ENCODE results near the gene ACSS1. TPM values are rescaled to one million over a fixed set of nuclear protein-coding genes. Genes with fewer than 3 reads are reported as not detected.

ACSS1 gene
- total RNA-seq, 1 donor from 2014 or later, result 13.9 TPM

GRCh38 chr20:24960302-24960801 is 97.6 kb downstream of the ACSS1 start:
- DNase-seq (ENCODE audit: low read depth in 2 of 2), result no peak

DNA sequence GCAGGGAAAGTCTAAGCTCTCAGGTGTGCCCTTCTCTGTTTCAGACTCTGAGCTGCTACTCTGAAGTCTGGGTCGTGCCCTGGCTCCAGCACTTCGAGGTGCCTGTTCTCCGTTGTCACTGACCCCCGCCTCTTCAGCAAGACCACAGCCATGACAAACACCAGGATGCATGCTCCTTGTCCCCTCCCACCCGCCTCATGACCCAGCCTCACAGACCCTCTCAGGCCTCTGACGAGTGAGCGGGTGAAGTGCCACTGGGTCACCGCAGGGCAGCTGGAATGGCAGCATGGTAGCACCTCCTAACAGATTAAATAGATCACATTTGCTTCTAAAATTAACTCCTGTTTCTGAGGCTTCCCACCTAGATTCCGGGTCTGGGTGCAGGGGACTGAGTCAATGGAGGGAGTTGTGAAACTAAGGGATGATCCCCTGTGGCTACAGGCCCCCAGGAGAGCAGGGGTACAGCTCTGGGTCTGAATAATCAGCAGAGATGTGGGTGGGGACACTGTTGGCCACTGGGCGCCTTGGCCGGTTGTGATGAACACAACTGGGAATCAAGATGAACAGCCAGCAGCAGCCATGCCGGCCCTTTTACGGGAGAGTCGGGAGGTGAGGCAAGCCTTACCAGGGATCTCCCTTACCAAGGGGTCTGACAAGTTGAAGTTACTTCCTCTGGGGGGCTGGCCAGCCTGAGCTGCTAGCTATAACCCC is 98.2 kb downstream of the ACSS1 start:
- no peak for DNase-seq (ENCODE audit: low read depth in 2 of 2)

- no peak for DNase-seq (ENCODE audit: low read depth in 2 of 2)
Observed at GRCh38 chr20:24958506-24959385, 99.2 kb downstream of the ACSS1 start.

DNA sequence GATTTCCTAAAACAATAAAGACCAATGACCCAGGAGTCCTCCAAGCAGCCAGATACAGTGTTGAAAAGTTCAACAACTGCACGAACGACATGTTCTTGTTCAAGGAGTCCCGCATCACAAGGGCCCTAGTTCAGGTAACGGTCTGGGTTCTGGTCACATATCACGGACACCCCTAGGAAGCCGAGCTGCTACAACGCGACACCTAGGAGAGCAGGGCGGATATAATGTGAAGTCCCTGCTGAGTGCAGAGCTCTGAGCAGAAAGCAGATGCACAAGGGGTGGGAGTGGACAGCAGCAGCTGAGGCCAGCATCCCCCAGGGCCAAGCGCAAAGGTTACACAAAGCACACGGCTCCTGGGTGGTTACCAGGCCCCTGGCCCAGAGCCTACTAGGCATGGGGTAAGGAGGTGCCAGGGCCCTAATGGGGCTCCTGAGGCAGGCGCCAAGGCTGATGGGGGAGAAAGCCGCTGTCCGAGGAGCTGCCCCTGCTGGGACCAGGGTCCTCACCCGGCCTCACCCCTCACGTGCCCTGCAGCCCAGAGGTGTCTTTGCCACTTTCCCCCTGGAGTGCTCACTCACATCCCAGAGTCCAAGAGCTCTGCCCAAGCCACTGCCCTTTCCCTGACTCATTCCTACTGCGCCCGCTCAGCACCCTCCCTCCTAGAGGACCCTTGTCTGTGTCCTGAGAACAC is 100.5 kb downstream of the ACSS1 start:
- no peak for DNase-seq (ENCODE audit: low read depth in 2 of 2)

Other genes starting within 250 kb of the ACSS1 start
- not detected in 2 replicates for gene CST7, start 108.9 kb downstream of the ACSS1 start, total RNA-seq
- gene APMAP, start 65.4 kb downstream of the ACSS1 start, total RNA-seq, result 63.9 and 68.2 TPM in 2 replicates
- not detected in 2 replicates for gene VSX1, start 24.0 kb upstream of the ACSS1 start, total RNA-seq
- 29.9 and 51.4 TPM in 2 replicates for gene ENTPD6, start 137.6 kb upstream of the ACSS1 start, total RNA-seq
- 62.3 and 63.9 TPM in 2 replicates for gene PYGB, start 189.9 kb upstream of the ACSS1 start, total RNA-seq

All from lung microvascular endothelial cell (primary cell).